HepG2 (cell line): ENCODE measurements around the gene DNAJC5. TPM values are rescaled to one million over a fixed set of nuclear protein-coding genes. Genes with fewer than 3 reads are reported as not detected.

Experiments used
- AGO2 ChIP-seq: fragments of 200-400 bp; formaldehyde crosslinking; optimal IDR thresholded peaks from 2 replicates; pipeline ENCODE3; 2017; ENCODE audit warnings: mild to moderate bottlenecking, low read depth, low read length, moderate library complexity
- GLI4 ChIP-seq: sonication (generic); formaldehyde crosslinking; IDR thresholded peaks from 2 replicates; pipeline ENCODE4 v1.5.1; 2020; ENCODE audit warnings: missing genetic modification reagents, mild to moderate bottlenecking, moderate library complexity, borderline replicate concordance
- HNF4A ChIP-seq: sonication (generic); formaldehyde crosslinking; IDR thresholded peaks from 2 replicates; pipeline ENCODE4 v1.4.0; 2020; ENCODE audit warnings: missing genetic modification reagents
- KDM4B ChIP-seq: sonication (generic); formaldehyde crosslinking; IDR thresholded peaks from 2 replicates; pipeline ENCODE4 v1.4.0; 2020; ENCODE audit warnings: missing genetic modification reagents
- MAFF ChIP-seq: IDR thresholded peaks from 2 replicates; pipeline ENCODE4 v1.6.1; 2011; ENCODE audit warnings: low read depth, low read length, improper control_type of control experiment
- MYC ChIP-seq: sonication (generic); formaldehyde crosslinking; IDR thresholded peaks from 2 replicates; pipeline ENCODE4 v1.9.0; 2021; ENCODE audit warnings: missing genetic modification reagents, borderline replicate concordance
- PAF1 ChIP-seq: IDR thresholded peaks from 2 replicates; pipeline ENCODE4 v1.6.1; 2016; ENCODE audit warnings: missing genetic modification reagents, missing compliant biosample characterization
- PAX8 ChIP-seq: sonication (generic); formaldehyde crosslinking; IDR thresholded peaks from 2 replicates; pipeline ENCODE4 v1.8.0; 2022; ENCODE audit warnings: mild to moderate bottlenecking, missing genetic modification reagents, borderline replicate concordance
- RBM22 ChIP-seq: fragments of 200-400 bp; formaldehyde crosslinking; optimal IDR thresholded peaks from 2 replicates; pipeline ENCODE3; 2017; ENCODE audit warnings: mild to moderate bottlenecking, low read length, moderate library complexity
- SP140L ChIP-seq: sonication (generic); formaldehyde crosslinking; IDR thresholded peaks from 2 replicates; pipeline ENCODE4 v1.4.0; 2020; ENCODE audit warnings: missing genetic modification reagents, borderline replicate concordance
- TEF ChIP-seq: sonication (generic); formaldehyde crosslinking; IDR thresholded peaks from 2 replicates; pipeline ENCODE4 v1.5.0; 2020; ENCODE audit warnings: missing genetic modification reagents
- ZIK1 ChIP-seq: sonication (generic); formaldehyde crosslinking; IDR thresholded peaks from 2 replicates; pipeline ENCODE4 v1.5.0; 2020; ENCODE audit warnings: mild to moderate bottlenecking, low read depth, missing genetic modification reagents, borderline replicate concordance
- ZNF230 ChIP-seq: sonication (generic); formaldehyde crosslinking; IDR thresholded peaks from 2 replicates; pipeline ENCODE4 v1.4.0; 2020; ENCODE audit warnings: mild to moderate bottlenecking, missing genetic modification reagents
- ZNF343 ChIP-seq: sonication (generic); formaldehyde crosslinking; IDR thresholded peaks from 2 replicates; pipeline ENCODE4 v1.4.0; 2020; ENCODE audit warnings: mild to moderate bottlenecking, missing genetic modification reagents
- ZNF414 ChIP-seq: sonication (generic); formaldehyde crosslinking; IDR thresholded peaks from 2 replicates; pipeline ENCODE4 v1.5.0; 2020; ENCODE audit warnings: missing genetic modification reagents
- ZNF496 ChIP-seq: sonication (generic); formaldehyde crosslinking; IDR thresholded peaks from 2 replicates; pipeline ENCODE4 v1.8.1; 2023; ENCODE audit warnings: mild to moderate bottlenecking, moderate library complexity, missing genetic modification reagents; ENCODE audit not compliant: insufficient replicate concordance
- ZNF724P ChIP-seq: sonication (generic); formaldehyde crosslinking; IDR thresholded peaks from 2 replicates; pipeline ENCODE4 v1.8.0; 2022; ENCODE audit warnings: missing genetic modification reagents, borderline replicate concordance
- ZNF768 ChIP-seq: sonication (generic); formaldehyde crosslinking; IDR thresholded peaks from 2 replicates; pipeline ENCODE4 v1.4.0; 2020; ENCODE audit warnings: missing genetic modification reagents
- polyA plus RNA-seq, 8 experiments: library from polyadenylated mRNA; depleted of rRNA in 3 of 8; stranded (reverse) in 7 of 8; unstranded in 1 of 8; fragments of >200 nt; fragmentation: Illumina TruSeq in 4 of 8; extraction: Trizol in 4 of 8; gene quantifications; 2 replicates each; pipeline versions ENCODE4 v1.2.1 to v1.2.3, GENCODE V29; 2011 to 2016; ENCODE audit warnings: low read depth in 4 of 8, missing spikeins in 1 of 8, mixed read lengths in 1 of 8; ENCODE audit not compliant: insufficient read depth in 1 of 8
- total RNA-seq, 5 experiments: library from RNA; depleted of rRNA; stranded (reverse); fragments of >200 nt; fragmentation: Illumina TruSeq; extraction: Trizol; gene quantifications; 2 replicates each; pipeline ENCODE4 v1.2.3, GENCODE V29; 2016; ENCODE audit warnings: low read depth in 1 of 5

The DNAJC5 gene
- total and polyA plus RNA-seq, 2 of the 13 experiments (the other 11 are each of a cell fraction or from before 2014, with no cell fraction given): 42.8 to 64.5 TPM

- TF ChIP-seq SP140L (CRISPR knock-in tag) (no peak), GLI4 (no peak), MAFF (no peak), ZNF414 (CRISPR knock-in tag) (no peak), HNF4A (CRISPR knock-in tag) (no peak), AGO2 (peak; percentile 100), PAX8 (CRISPR knock-in tag) (no peak), RBM22 (peak; percentile 12), MYC (CRISPR knock-in tag) (0 out of 2 replicates have a peak, but pooled peaks have one; percentile 22), PAF1 (CRISPR knock-in tag) (peak; percentile 88), ZNF343 (CRISPR knock-in tag) (no peak), ZIK1 (no peak), ZNF496 (no peak), ZNF230 (CRISPR knock-in tag) (0 out of 2 replicates have a peak, but pooled peaks have one; percentile 22), ZNF724P (no peak), ZNF768 (CRISPR knock-in tag) (peak; percentile 33; the same call in 1 of the 2 replicates), TEF (no peak), KDM4B (CRISPR knock-in tag) (no peak)
Measured at GRCh38 chr20:63939061-63939935, 44.4 kb downstream of the DNAJC5 start (continued).
